ENCODE results near the gene SRPX2.

The SRPX2 gene

GRCh38 chrX:100649550-100650356 lies 5.8 kb downstream of the SRPX2 start:
- no peak for DNase-seq (ENCODE audit: low read depth in 1 of 2, low spot score in 1 of 2)

GRCh38 chrX:100650841-100651240 lies 6.8 kb downstream of the SRPX2 start:
- no peak for DNase-seq (ENCODE audit: low read depth in 1 of 2, low spot score in 1 of 2)

- no peak for DNase-seq (ENCODE audit: low read depth in 1 of 2, low spot score in 1 of 2)
These were observed 8.3 kb downstream of the SRPX2 start for GRCh38 chrX:100652266-100652665.

GRCh38 chrX:100654261-100654660 lies 10.3 kb downstream of the SRPX2 start:
- DNase-seq (ENCODE audit: low read depth in 1 of 2, low spot score in 1 of 2) = no peak

- no peak for DNase-seq (ENCODE audit: low read depth in 1 of 2, low spot score in 1 of 2)
These were observed 15.0 kb downstream of the SRPX2 start for GRCh38 chrX:100658941-100659381.

DNA sequence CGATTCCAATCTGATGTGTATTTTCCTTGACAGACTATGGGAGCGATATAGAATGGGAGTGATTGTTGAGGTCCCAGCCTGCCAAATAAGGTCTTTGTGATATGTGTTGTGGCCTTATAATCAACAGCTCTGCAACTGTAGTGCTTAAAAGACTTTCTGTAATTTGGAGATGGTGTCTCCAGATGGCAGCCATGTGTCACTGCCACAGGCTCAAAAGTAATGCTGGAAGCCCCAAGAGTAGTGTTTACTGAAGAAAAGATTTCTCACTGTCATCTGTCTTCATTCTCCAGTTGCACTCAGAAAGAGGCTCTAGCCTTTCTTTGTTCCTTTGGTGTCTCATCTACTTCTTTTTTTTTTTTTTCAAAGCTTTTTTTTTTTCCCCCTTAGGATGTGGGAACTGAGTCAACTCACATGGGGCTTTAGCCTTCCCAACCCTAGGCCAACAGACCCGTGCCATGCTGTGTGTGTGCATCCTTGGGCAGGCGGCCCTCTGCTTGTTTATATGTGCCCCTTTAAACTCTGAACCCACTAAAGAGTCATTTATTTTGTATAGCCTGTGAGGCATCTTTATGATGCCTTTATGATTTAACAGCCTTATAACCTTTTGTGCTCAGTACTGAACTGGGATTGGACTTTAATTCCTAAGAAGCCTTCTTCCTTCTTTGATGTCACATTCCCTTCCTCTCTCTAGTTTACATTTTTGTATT lies 15.6 kb downstream of the SRPX2 start:
- DNase-seq (ENCODE audit: low read depth in 1 of 2, low spot score in 1 of 2) = no peak

GRCh38 chrX:100662170-100662569 lies 18.2 kb downstream of the SRPX2 start:
- DNase-seq (ENCODE audit: low read depth in 1 of 2, low spot score in 1 of 2) = no peak

DNA sequence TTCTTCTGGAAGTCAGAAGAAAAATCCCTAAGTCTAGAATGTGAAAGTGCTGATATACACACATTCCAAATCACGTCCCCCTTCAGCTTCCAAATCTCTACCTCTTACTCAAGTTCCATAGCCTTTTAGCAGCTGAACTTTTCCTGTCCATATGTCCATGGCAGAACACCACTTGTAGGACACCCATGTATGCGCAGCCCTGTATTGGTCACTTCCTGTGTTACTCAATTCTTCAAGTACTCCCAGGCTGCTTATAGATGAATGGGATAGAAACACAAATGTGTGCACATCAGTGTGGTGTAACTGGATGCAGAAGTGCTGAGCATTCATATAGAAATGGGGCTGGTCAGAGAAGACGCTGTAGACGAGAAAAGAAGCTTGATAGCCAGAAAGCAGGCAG lies 18.8 kb downstream of the SRPX2 start:
- DNase-seq (ENCODE audit: low read depth in 1 of 2, low spot score in 1 of 2) = no peak

GRCh38 chrX:100663642-100664041 lies 19.6 kb downstream of the SRPX2 start:
- DNase-seq (ENCODE audit: low read depth in 1 of 2, low spot score in 1 of 2) = no peak

DNA sequence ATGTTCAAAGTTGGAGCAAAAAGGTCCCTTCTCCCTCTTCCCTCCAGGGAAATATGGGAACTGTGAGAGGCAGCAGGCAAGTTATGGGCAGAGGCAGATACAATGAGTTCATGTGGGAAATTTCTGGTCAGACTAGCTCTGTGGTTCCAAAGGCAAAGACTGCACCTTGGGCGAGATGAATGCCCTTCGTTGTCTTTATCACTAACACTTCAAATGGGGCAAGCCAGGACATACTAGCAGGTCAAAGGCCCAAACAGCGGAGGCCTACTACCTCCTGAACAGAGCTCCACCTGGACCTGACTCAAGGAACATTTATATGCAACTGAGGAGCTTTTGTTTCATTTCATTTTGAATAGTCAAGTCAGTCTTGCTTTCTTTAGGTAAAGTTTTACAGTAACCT lies 29.0 kb downstream of the SRPX2 start:
- DNase-seq (ENCODE audit: low read depth in 1 of 2, low spot score in 1 of 2) = no peak

- DNase-seq (ENCODE audit: low read depth in 1 of 2, low spot score in 1 of 2) = no peak
These were observed 29.5 kb downstream of the SRPX2 start for GRCh38 chrX:100673397-100673953.

- no peak for DNase-seq (ENCODE audit: low read depth in 1 of 2, low spot score in 1 of 2)
These were observed 30.7 kb downstream of the SRPX2 start for GRCh38 chrX:100674705-100675104.

- no peak for DNase-seq (ENCODE audit: low read depth in 1 of 2, low spot score in 1 of 2)
These were observed 33.7 kb downstream of the SRPX2 start for GRCh38 chrX:100677611-100678181.

- DNase-seq (ENCODE audit: low read depth in 1 of 2, low spot score in 1 of 2) = no peak
These were observed 36.8 kb downstream of the SRPX2 start for GRCh38 chrX:100680756-100681155.

- no peak for DNase-seq (ENCODE audit: low read depth in 1 of 2, low spot score in 1 of 2)
These were observed 37.6 kb downstream of the SRPX2 start for GRCh38 chrX:100681599-100681998.

- no peak for DNase-seq (ENCODE audit: low read depth in 1 of 2, low spot score in 1 of 2)
These were observed 38.9 kb downstream of the SRPX2 start for GRCh38 chrX:100682939-100683338.

GRCh38 chrX:100685284-100685996 lies 41.4 kb downstream of the SRPX2 start:
- peak; percentile 26 to 61 for DNase-seq (ENCODE audit: low read depth in 1 of 2, low spot score in 1 of 2)

- DNase-seq (ENCODE audit: low read depth in 1 of 2, low spot score in 1 of 2) = no peak
These were observed 42.0 kb downstream of the SRPX2 start for GRCh38 chrX:100685997-100686305.

DNA sequence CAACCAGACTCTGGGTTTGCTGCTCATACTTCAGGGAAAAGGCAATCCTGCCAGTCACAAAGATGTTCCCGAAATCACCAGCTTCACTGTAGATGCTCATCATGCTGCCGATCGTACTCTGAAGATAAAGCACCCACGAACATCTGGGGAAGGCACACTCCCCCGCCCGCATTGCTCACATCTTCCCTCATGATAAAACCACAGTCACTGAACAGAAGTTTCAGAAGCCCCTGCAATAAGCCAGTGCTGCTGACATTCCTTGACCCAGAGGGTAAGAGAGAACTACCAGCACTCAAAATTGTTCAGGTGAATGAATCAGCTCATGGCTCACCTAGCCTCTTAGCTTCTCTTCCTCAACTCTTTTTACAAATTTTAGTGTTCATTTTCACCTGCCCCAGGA lies 43.1 kb downstream of the SRPX2 start:
- peak in 1 of 2 donors; percentile 1 for DNase-seq (ENCODE audit: low read depth in 1 of 2, low spot score in 1 of 2)

GRCh38 chrX:100687546-100687945 lies 43.5 kb downstream of the SRPX2 start:
- no peak for DNase-seq (ENCODE audit: low read depth in 1 of 2, low spot score in 1 of 2)

DNA sequence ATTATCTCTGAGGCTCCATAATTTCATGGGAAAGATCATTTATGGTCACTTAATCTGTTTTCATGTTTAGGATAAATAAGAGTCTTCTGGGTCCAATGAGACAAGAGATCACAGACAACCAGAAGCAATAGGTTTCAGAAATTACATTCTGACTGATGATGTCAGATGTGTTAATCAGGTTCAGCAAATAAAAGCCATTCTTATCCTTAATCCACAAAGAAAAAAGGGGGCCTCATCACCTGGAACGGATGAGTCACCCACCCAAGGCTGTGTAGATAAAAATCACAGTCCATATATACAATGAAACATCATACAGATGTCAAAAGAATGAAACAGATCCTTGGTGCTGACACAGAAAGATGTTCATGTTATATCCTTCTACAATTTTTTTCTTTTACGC lies 51.3 kb downstream of the SRPX2 start:
- DNase-seq (ENCODE audit: low read depth in 1 of 2, low spot score in 1 of 2) = no peak
